Stimulated activated CD8-positive, alpha-beta memory T cell treated with anti-CD3 and anti-CD28 coated beads, Interleukin-7, amount 100 ng/mL, for 1 hour (primary cell): ENCODE data around the gene KRTAP5-7.
"Not testable (repeated sequence)": the region's sequence is repeated elsewhere in the genome, so short reads cannot be mapped to it uniquely, and the experiment has no call there.

ENCODE experiments used
- DNase-seq, 2 donors: peaks; one replicate each; pipeline ENCODE4 v3.0.0-alpha.2; 2020; ENCODE audit warnings: low read depth in 2 of 2

KRTAP5-7 gene

DNA sequence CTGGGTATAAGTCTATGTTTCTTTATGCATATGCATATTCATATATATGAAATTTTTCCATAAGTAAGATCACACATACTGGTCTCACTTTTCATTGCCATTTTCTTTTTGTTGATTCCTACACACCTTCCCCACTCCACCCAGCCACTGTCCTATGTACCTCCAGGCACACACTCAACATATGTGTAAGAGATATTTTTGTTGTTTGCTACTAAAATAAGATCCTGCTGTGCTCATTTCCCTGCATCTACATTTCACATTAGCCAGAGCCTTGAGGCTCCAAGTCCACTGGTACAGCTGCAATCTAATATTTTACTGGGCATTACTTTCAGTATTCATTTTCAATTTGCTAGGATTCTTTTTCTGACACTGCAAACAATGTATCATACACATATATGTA, 30.2 kb downstream of the KRTAP5-7 start:
- no peak for DNase-seq

DNA sequence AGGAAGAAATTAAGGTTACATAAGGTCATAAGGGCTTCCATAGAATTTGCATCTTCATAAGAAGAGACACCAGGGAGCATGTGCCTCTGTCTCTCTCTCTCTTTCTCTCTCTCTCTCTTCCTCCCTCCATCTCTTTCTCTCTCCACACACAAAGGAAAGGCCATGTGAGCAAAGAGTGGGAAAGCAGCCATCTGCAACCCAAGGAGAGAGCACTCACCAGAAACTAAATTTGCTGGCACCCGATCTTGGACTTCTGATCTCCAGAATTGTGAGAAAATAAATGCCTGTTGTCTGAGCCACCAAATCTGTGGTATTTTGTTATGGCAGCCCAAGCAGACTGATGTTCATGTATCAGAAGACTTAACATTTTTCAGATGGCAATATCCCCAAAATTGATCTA, 31.9 kb downstream of the KRTAP5-7 start:
- DNase-seq, result no peak

DNA sequence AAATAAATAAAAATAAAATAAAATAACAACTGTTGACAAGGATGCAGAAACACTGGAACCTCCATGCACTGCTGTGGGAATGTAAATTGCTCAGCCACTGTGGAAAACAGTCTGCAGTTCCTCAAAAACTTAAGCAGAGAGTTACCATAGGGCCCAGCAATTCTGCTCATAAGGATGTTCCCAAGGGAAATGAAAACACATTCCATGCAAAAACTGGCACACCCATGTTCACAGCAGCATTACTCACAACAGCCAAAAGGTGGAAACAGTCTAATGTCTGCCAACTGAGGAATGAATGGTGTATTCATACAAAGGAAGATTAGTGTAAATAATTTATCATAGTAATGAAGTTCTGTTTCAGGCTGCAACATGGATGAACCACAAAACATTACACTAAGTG, 35.1 kb downstream of the KRTAP5-7 start:
- no peak for DNase-seq

DNA sequence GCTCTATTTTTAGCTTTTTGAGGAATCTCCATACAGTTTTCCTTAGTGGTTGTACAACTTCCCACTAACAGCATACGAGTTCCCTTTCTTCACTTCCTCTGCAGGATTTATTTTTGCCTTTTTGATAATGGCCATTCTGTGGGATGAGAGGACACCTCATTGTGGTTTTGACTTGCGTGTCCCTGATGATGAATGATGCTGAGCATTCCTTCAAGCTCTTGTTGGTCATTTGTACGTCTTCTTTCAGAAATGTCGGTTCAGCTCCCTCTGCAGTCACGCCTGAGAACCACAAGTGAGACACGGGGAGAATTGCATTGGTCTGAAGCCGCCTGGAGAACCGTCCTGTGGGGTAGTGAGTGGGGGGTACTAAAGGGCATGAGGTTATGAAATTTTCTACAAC, 36.3 kb downstream of the KRTAP5-7 start:
- no peak for DNase-seq

DNA sequence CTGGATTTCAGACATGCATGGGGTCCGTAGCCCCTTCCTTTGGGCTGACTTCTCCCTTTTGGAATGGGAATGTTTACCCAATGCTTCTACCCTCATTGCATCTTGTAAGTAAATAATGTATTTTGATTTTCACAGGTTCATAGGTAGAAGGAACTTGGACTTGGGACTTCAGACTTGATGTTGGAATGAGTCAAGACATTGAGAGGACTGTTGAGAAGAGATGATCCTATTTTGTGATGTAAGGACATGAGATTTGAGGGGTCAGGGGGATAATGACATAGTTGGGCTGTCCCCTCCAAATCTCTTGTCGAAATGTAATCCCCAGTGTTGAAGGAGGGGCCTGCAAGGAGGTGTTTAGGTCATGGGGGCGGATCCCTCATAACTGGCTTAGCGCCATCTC, 37.4 kb downstream of the KRTAP5-7 start:
- no peak for DNase-seq

DNA sequence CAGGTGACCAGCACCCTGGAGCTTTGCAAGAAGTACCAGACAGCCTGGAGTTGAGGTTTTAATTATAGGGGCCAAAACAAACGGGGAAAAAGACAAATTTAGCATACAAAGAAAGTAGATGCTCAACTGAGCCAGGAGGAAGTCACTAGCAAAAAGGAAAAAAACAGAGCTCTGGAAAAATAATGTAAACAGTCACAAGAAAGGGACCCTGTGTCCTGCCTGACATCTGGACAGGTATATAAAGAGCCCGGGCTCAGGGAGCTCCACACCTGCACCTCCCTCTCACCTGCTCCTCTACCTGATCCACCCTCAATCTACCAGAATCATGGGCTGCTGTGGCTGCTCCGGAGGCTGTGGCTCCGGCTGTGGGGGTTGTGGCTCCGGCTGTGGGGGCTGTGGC, 38.2 kb downstream of the KRTAP5-7 start, which contains the start of gene KRTAP5-10:
KRTAP5-10 (plus strand) TSS at position 301 of the 400 bp plus-strand sequence; CDS start at position 326, 25 bp downstream.
- DNase-seq, result no peak

DNA sequence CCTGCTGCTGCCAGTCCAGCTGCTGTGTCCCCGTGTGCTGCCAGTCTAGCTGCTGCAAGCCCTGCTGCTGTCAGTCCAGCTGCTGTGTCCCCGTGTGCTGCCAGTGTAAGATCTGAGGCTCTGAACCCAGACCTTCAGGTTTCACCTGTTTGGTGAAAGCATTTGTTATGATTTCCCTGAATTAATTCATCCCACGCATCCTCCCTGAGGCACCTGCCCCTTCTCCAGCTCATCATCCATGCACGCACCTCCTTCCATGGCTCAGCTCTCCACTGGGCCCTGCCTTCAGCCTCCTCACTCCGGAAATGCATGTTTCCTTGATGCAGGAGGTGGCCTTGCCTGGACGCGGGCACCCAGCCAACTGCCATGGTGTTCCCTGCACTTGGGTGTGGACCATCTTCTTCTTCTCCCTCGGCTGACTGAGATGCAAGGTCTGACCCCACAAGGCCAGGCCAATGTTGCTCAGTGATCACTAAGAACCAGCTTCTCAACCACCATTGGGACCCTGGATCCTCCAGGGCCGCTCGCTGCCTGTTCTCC, 39.1 kb downstream of the KRTAP5-7 start:
- no peak for DNase-seq

DNA sequence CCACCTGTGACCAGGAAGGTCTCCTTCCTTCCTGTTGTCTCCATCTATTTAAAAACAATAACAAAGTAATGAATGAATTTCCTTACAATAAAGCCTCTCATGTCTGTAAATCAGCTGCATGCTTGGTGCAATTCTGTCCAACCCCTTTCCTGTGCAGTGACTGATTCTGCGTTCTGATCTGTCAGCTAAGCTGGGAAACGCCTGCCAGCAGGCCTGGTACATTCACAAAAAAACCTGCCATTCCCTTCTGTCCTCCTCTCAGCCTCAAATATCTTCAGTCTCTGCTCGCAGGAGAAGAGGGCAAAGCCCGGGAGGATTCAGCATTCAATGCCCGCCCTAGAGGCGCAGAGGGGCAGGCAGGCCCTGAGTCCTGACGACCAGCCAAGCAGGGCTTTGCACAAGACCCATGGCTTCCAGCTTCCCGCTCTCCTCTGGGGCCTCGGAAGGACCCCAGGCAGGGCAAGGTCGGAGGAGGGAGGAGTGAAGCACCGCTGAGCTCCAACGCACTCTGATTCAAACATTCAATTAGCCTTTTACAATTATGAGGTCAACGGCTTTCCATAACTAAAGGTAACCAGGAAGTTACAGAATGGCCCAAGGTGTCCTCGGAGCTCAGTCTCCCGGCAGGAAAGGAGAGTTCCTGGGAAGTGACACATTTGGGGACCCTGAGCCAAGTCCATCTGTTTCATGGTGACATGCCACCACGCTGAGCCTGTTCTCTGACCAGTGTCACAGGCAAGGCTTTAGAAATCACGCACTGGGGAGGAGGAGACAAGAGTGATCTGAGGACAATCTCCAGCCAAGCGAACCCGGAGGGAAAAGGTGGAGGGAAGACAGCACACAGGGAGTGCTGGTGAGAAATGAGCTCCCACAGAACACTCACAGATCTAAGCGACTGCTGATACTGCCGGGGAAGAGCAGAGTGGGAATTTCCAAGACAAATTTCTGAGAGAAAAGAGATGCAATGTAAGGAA, 39.8 kb downstream of the KRTAP5-7 start:
- DNase-seq, result not testable (repeated sequence)

DNA sequence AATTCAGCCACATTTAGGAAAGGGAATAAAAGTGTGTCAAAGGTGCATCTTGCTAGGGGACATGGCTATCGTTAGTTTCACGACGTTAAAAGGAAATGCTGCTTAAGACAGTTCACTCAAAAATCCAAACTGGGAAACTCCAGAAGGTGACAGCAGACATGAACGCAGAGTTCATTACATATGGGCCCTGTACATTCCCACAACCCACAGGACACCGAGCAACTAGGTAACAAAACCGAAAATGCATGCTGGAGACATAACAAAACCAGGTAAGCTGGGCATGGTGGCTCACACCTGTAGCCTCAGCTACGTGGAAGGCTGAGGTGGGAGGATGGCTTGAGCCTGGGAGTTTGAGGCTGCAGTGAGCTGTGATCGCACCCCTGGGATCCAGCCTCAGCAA, 40.6 kb downstream of the KRTAP5-7 start:
- not testable (repeated sequence) for DNase-seq

DNA sequence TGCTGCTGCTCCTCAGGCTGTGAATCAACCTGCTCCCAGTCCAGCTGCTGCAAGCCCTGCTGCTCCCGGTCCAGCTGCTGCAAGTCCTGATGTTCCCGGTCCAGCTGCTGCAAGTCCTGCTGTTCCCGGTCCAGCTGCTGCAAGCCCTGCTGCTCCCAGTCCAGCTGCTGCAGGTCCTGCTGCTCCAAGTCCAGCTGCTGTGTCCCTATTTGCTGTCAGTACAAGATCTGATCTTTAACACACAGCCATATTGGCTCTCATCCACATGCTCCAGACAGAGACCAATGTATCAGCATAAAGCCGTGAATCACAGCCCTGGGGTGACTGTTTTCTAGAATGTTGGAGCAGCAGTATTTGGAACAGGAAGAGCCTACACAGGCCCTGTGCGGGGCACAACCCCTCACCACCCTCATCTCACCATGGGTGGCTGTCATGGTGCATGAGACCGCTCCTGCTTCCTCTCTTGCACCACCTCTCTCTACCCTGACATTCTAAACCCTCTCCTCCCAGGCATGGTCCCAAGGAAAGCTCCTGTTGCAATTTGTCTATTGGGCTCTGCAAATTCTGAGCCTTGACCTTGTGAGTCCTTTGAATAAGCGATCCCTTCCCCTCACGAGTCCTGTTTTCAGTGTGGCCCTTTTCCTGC, 41.8 kb downstream of the KRTAP5-7 start:
- DNase-seq, result no peak

DNA sequence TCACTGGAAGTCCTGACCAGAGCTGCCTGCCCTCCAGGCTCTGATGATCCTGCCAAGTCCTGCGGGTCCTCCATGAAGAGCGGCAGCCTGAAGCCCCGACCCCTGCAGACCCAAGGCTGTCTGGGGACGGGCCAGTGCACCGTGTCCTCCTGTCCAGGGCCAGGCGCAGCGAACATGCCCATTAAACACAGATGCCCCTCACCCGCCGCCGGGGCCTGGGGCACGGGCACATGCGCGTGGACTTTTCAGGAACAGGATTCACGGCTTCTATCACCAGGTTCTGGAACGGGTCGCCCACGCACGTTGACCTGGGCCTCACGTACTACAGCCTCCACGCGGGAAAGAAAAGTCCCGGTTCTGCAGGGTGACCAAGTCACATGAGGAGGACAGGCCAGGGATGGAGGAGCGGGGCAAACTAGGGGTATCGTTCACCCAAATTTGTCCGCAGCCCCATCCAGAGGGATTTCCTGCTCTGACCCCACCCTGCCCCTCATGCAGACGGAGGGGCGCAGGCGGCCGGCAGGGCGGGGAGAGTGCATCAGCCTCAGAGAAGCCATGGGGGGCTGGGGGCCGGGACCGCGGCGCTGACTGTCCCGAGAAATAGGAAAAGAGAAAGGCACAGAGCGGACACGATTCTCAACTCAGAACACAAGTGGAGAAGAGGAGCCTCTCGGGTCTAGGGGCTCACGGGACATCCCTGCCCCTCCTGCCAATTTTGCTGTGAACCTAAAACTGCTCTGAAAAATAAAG, 44.2 kb downstream of the KRTAP5-7 start:
- DNase-seq, result not testable (repeated sequence)

DNA sequence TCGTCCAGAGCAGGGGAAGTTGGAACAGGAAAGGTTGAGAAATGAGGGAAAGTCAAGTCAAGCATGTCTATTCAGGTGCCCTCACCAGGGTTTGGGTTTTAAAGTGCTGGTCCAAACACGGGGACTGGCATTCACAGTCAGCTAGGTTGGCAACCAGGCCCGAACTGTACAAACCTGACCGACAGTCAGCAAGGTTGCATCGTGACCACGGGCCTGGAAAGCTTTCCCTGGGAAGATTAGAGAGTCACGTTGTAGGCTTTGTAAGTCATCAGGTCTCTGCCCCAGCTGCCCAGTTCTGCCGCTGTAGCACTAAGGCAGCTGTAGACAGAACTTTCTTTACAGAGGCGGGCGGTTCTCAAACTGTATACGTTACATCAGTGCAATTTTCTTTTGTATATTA, 45.7 kb downstream of the KRTAP5-7 start:
- DNase-seq, result no peak

DNA sequence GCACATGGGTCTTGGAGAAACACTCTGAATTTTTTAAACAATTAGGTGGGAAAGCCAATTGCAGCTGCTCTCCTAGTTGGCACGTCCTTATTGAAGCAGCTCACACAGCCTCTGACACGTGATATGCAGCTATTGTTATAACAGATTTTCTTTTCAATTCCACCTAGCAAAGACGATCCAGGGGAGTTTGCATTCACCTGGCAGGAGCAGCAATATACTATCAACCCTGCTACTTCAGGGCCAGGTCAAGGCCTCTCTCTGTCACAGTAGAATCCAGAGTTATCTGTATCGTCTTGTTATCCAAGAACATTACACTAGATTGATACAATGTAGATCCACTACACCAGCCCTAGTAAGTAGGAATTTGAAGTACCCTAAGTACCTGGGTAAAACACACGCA, 47.4 kb downstream of the KRTAP5-7 start:
- DNase-seq, result no peak

DNA sequence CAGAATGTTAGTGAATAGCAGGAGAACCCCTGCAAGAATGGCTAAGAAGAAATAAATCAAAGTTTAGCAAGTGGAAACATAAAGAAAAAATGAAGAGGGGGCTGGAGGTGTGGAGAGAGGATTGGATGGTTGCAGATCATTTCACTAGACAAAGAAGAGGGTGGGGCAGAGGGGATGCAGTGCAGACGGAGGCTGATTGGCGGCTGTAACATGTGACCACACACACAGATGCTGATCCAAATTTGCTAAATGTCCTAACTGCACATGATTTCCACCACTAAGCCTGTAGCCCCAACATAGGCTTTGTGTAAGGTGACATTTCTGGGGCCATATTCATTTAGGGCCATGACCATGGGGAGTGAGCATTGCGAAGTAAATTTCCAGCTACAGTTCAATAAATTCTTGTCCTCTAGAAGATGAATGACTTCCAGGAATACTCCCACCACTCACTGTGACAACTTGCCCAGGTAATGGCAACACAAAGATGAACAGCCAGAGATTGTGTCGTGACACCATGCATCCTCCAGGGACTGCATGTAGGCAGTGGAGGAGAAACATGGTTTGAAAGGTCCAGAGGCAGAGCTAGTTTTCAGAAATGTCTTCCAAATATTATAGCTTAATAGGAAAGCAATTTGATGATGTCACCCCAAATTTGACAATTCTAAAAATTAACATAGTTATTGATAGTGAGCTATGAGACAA, 48.8 kb downstream of the KRTAP5-7 start:
- no peak for DNase-seq

DNA sequence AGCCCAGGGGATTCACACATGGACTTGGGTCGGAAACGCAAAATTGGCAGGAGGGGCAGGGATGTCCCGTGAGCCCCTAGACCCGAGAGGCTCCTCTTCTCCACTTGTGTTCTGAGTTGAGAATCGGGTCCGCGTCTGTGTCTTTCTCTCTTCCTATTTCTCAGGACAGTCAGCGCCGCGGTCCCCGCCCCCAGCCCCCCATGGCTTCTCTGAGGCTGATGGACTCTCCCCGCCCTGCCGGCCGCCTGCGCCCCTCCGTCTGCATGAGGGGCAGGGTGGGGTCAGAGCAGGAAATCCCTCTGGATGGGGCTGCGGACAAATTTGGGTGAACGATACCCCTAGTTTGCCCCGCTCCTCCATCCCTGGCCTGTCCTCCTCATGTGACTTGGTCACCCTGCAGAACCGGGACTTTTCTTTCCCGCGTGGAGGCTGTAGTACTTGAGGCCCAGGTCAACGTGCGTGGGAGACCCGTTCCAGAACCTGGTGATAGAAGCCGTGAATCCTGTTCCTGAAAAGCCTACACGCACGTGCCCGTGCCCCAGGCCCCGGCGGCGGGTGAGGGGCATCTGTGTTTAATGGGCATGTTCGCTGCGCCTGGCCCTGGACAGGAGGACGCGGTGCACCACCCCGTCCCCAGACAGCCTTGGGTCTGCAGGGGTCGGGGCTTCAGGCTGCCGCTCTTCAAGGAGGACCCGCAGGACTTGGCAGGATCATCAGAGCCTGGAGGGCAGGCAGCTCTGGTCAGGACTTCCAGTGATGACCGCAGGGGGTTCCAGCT, 49.8 kb downstream of the KRTAP5-7 start:
- not testable (repeated sequence) for DNase-seq

DNA sequence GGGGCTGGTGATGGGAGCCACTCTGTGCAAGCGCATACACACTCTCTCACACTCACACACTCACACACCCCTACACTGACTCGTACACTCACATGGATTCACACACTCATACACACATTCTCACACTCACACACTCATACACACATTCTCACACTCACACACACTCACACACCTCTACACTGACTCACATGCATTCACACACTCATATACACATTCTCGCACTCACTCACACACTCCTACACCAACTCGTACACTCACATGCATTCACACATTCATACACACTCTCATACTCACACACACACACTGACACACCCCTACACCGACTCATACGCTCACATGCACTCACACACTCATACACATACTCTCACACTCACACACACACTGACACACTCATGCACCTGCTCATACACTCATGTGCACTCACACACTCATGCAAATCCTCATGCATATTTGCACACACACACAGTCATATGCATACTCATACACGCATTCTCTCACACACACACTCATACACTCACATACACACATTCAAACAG, 50.5 kb downstream of the KRTAP5-7 start:
- DNase-seq, result no peak
